ENCODE measurements around the gene RAP2B.

- TF ChIP-seq POLR2AphosphoS5 (IDR thresholded peaks at IDR 0.05; ENCODE audit: low read depth, low read length): no peak
- TF ChIP-seq TAF1 (IDR thresholded peaks at IDR 0.05; ENCODE audit: borderline replicate concordance, low read depth, low read length): no peak
- TF ChIP-seq POLR2A (IDR thresholded peaks at IDR 0.05; ENCODE audit: low read depth, low read length): no peak
Observed at GRCh38 chr3:153210660-153211059, 48.6 kb downstream of the RAP2B start.
